ENCODE measurements around the gene NHSL2. TPM values are rescaled to one million over a fixed set of nuclear protein-coding genes. Genes with fewer than 3 reads are reported as not detected.

Gene NHSL2
- total RNA-seq, 1 experiment from 2014 or later = 0.07 TPM

GRCh38 chrX:72046447-72046846, 135.8 kb downstream of the NHSL2 start:
- Histone ChIP-seq H3K27me3 (ENCODE audit: low read length) (no peaks in the 10 kb centered on the region), H3F3A (ENCODE audit: low read length, unreplicated experiment) (no peaks in the 10 kb centered on the region), H4K20me1 (ENCODE audit: low read length) (no peaks in the 10 kb centered on the region), H3K79me2 (ENCODE audit: low read length) (no peaks in the 10 kb centered on the region), H3K27ac (ENCODE audit: low read length) (no peak overlapping the region), H3K9me3 (ENCODE audit: low read length) (no peaks in the 10 kb centered on the region), H3K4me2 (ENCODE audit: low read length) (no peak overlapping the region), H3K4me3 (ENCODE audit: low read length) (no peak overlapping the region), H3K9ac (ENCODE audit: low read length) (no peak overlapping the region), H3K4me1 (ENCODE audit: insufficient read depth, low read length) (no peaks in the 10 kb centered on the region; the same call in 1 of the 2 replicates), H2AFZ (ENCODE audit: low read length) (no peak overlapping the region), H3K9me2 (replicated peaks; ENCODE audit: low read length) (no peaks in the 10 kb centered on the region), H3K36me3 (ENCODE audit: low read depth, low read length) (no peaks in the 10 kb centered on the region)
- ATAC-seq = peak; percentile 59; the same call in 1 of the 2 replicates
- ChIA-PET CTCF (interaction anchor here (0.7 kb wide), 1 partner anchor 494 kb away, joined by 3 read pairs; no protein-coding TSS in a partner anchor), POLR2A (ENCODE audit: unreplicated experiment) (no interaction called here)
- BruUV-seq (replicated peaks) = no TSS peak
- DNase-seq = peak; percentile 10
- intact Hi-C loops (cut with micrococcal nuclease) = no loop called here
- no peak for TF ChIP-seq EZH2 (IDR thresholded peaks at IDR 0.05; ENCODE audit: low read length, unreplicated experiment)
- no peak for TF ChIP-seq EZH2phosphoT487 (IDR thresholded peaks at IDR 0.05; ENCODE audit: borderline replicate concordance, low read length)
- TF ChIP-seq CTCF (conservative IDR thresholded peaks at IDR 0.05; ENCODE audit: low read depth, low read length) = no peak

- peak; percentile 18; the same call in 1 of the 2 replicates for ATAC-seq
- Histone ChIP-seq H3K27me3 (ENCODE audit: low read length) (no peaks in the 10 kb centered on the region), H4K20me1 (ENCODE audit: low read length) (no peaks in the 10 kb centered on the region), H2AFZ (ENCODE audit: low read length) (no peak overlapping the region), H3K4me3 (ENCODE audit: low read length) (no peak overlapping the region), H3K36me3 (ENCODE audit: low read depth, low read length) (no peaks in the 10 kb centered on the region), H3K79me2 (ENCODE audit: low read length) (no peaks in the 10 kb centered on the region), H3F3A (ENCODE audit: low read length, unreplicated experiment) (no peaks in the 10 kb centered on the region), H3K4me1 (ENCODE audit: insufficient read depth, low read length) (no peaks in the 10 kb centered on the region; the same call in 1 of the 2 replicates), H3K9me3 (ENCODE audit: low read length) (no peaks in the 10 kb centered on the region), H3K27ac (ENCODE audit: low read length) (no peak overlapping the region), H3K9me2 (replicated peaks; ENCODE audit: low read length) (no peaks in the 10 kb centered on the region), H3K4me2 (ENCODE audit: low read length) (no peak overlapping the region), H3K9ac (ENCODE audit: low read length) (no peak overlapping the region)
- no TSS peak for BruUV-seq (replicated peaks)
- ChIA-PET POLR2A (ENCODE audit: unreplicated experiment) (no interaction called here), CTCF (no interaction called here)
- peak; percentile 10 for DNase-seq
- intact Hi-C loops (cut with micrococcal nuclease) = no loop called here
- TF ChIP-seq EZH2 (IDR thresholded peaks at IDR 0.05; ENCODE audit: low read length, unreplicated experiment) = no peak
- 0 out of 2 replicates have a peak, but pooled peaks have one; percentile 23 for TF ChIP-seq CTCF (conservative IDR thresholded peaks at IDR 0.05; ENCODE audit: low read depth, low read length)
Measured at GRCh38 chrX:72048510-72049455, 138.1 kb downstream of the NHSL2 start.

- Histone ChIP-seq H4K20me1 (ENCODE audit: low read length) (no peaks in the 10 kb centered on the region), H3K4me2 (ENCODE audit: low read length) (no peak overlapping the region), H2AFZ (ENCODE audit: low read length) (no peak overlapping the region), H3K79me2 (ENCODE audit: low read length) (no peaks in the 10 kb centered on the region), H3K36me3 (ENCODE audit: low read depth, low read length) (no peaks in the 10 kb centered on the region), H3K9me2 (replicated peaks; ENCODE audit: low read length) (no peaks in the 10 kb centered on the region), H3K9ac (ENCODE audit: low read length) (no peak overlapping the region), H3F3A (ENCODE audit: low read length, unreplicated experiment) (no peaks in the 10 kb centered on the region), H3K27me3 (ENCODE audit: low read length) (peaks cover 6% of the 10 kb centered on the region), H3K4me3 (ENCODE audit: low read length) (no peak overlapping the region), H3K4me1 (ENCODE audit: insufficient read depth, low read length) (no peaks in the 10 kb centered on the region; the same call in 1 of the 2 replicates), H3K9me3 (ENCODE audit: low read length) (no peaks in the 10 kb centered on the region), H3K27ac (ENCODE audit: low read length) (no peak overlapping the region)
- intact Hi-C loops (cut with micrococcal nuclease) = no loop called here
- ChIA-PET CTCF (no interaction called here), POLR2A (ENCODE audit: unreplicated experiment) (no interaction called here)
- DNase-seq (no peak), ATAC-seq (no peak)
- no peak for TF ChIP-seq EZH2phosphoT487 (IDR thresholded peaks at IDR 0.05; ENCODE audit: borderline replicate concordance, low read length)
- no peak for TF ChIP-seq CTCF (conservative IDR thresholded peaks at IDR 0.05; ENCODE audit: low read depth, low read length)
- no peak for TF ChIP-seq EZH2 (IDR thresholded peaks at IDR 0.05; ENCODE audit: low read length, unreplicated experiment)
- no TSS peak for BruUV-seq (replicated peaks)
Measured at GRCh38 chrX:72050011-72050410, 139.4 kb downstream of the NHSL2 start.
